Kidney (tissue), 14 donors: ENCODE results near the gene TFB2M. TPM values are rescaled to one million over a fixed set of nuclear protein-coding genes. Genes with fewer than 3 reads are reported as not detected.

Source experiments
- DNase-seq, 5 donors: peaks; one replicate each; pipeline ENCODE4 v3.0.0-alpha.2; 2013 to 2020
- FAIRE-seq: peaks from 2 replicates; lab custom pipeline; 2012; peaks lifted over from hg19 to GRCh38; lab: Jason Lieb, UNC
- H3K27ac ChIP-seq, 2 donors: one replicate each; pipeline ENCODE4 v1.7.0; 2013; ENCODE audit warnings: low read depth in 2 of 2, low read length in 2 of 2, inconsistent platforms in 1 of 2
- H3K27me3 ChIP-seq: one replicate; pipeline ENCODE4 v1.7.1; 2013; ENCODE audit warnings: low read length, inconsistent platforms; ENCODE audit not compliant: control insufficient read depth, insufficient read depth
- H3K36me3 ChIP-seq, 3 donors: one replicate each; pipeline versions ENCODE4 v1.7.0 to v1.7.1; 2013; ENCODE audit warnings: low read length in 3 of 3, control low read depth in 1 of 3, inconsistent platforms in 1 of 3; ENCODE audit not compliant: insufficient read depth in 3 of 3, control insufficient read depth in 2 of 3
- H3K4me1 ChIP-seq, 3 donors: one replicate each; pipeline versions ENCODE4 v1.7.0 to v1.7.1; 2013; ENCODE audit warnings: low read length in 3 of 3, inconsistent platforms in 1 of 3, low read depth in 1 of 3; ENCODE audit not compliant: control insufficient read depth in 2 of 3, insufficient read depth in 2 of 3
- H3K4me3 ChIP-seq, 3 donors: one replicate each; pipeline versions ENCODE4 v1.7.0 to v1.8.1; 2013; ENCODE audit warnings: low read length in 3 of 3, control low read depth in 1 of 3, inconsistent platforms in 1 of 3
- H3K9ac ChIP-seq, 3 donors: one replicate each; pipeline versions ENCODE4 v1.7.0 to v1.7.1; 2013; ENCODE audit warnings: low read length in 3 of 3, control low read depth in 1 of 3, inconsistent platforms in 1 of 3
- H3K9me3 ChIP-seq, 3 donors: one replicate each; pipeline versions ENCODE4 v1.7.0 to v1.7.1; 2013; ENCODE audit warnings: low read length in 3 of 3, control low read depth in 1 of 3, inconsistent platforms in 1 of 3; ENCODE audit not compliant: control insufficient read depth in 2 of 3, insufficient read depth in 1 of 3
- CTCF ChIP-seq: IDR thresholded peaks from 3 replicates; pipeline ENCODE4 v1.5.1; 2012; ENCODE audit warnings: mild to moderate bottlenecking, moderate library complexity, borderline replicate concordance; ENCODE audit not compliant: insufficient read depth; ENCODE audit errors: extremely low read depth
- intact Hi-C: fragments of 100-400 bp; cut with DNase I; formaldehyde crosslinking; loops from one replicate; pipeline ENCODE4 v1.11.1; 2022
- polyA plus RNA-seq: library from polyadenylated mRNA; stranded (reverse); fragments of 350-450 nt; fragmentation: Illumina TruSeq; extraction: RNeasy Lipid Tissue Mini Kit (QIAGEN cat#74804); gene quantifications from one replicate; pipeline ENCODE4 v1.2.3, GENCODE V29; 2014; ENCODE audit warnings: low read depth, low replicate concordance; ENCODE audit not compliant: insufficient read depth
- total RNA-seq: library from RNA; stranded (reverse); fragmentation: NEBNext Ultra II Directional; extraction: Animal tissue kit (Norgen Biotek cat#: 25700); gene quantifications from one replicate; pipeline ENCODE4 v1.2.1, GENCODE V29; 2021
- donor health status: control.
- donor health status: control.
- donor health status: control.
- donor health status: control.
- donor health status: control.
- donor health status: DM: yes; HTN: yes; CAD: no.
- donor health status: Normal renal cell carcinoma (clear cell type).

Gene TFB2M
- total and polyA plus RNA-seq, 2 donors from 2014 or later = 10.8 to 14.7 TPM

GRCh38 chr1:246597340-246597739, 31.3 kb upstream of the TFB2M start:
- no peak for TF ChIP-seq CTCF
- no peaks in the 10 kb centered on the region for H3K4me1 ChIP-seq
- intact Hi-C loops = no loop called here
- no peak overlapping the region for H3K4me3 ChIP-seq
- no peak for FAIRE-seq
- no peak overlapping the region for H3K27ac ChIP-seq
- no peaks in the 10 kb centered on the region for H3K9me3 ChIP-seq
- H3K36me3 ChIP-seq = peaks cover 0 to 16% (median 0%) of the 10 kb centered on the region in 3 donors
- no peak overlapping the region for H3K9ac ChIP-seq
- peak in 1 of 5 donors; percentile 55 for DNase-seq
- no peaks in the 10 kb centered on the region for H3K27me3 ChIP-seq

- intact Hi-C loops = no loop called here
- DNase-seq = no peak
- TF ChIP-seq CTCF = no peak
- H3K27ac ChIP-seq = no peak overlapping the region
- H3K4me1 ChIP-seq = no peaks in the 10 kb centered on the region
- H3K36me3 ChIP-seq = peaks cover 0 to 18% (median 2%) of the 10 kb centered on the region in 3 donors
- H3K27me3 ChIP-seq = no peaks in the 10 kb centered on the region
- H3K9ac ChIP-seq = no peak overlapping the region
- FAIRE-seq = no peak
- peaks cover 0 to 1% (median 0%) of the 10 kb centered on the region in 3 donors for H3K9me3 ChIP-seq
- no peak overlapping the region for H3K4me3 ChIP-seq
Observed at GRCh38 chr1:246595146-246595545, 29.1 kb upstream of the TFB2M start.

GRCh38 chr1:246592695-246593094, 26.6 kb upstream of the TFB2M start:
- TF ChIP-seq CTCF = no peak
- no peak overlapping the region for H3K4me3 ChIP-seq
- H3K9ac ChIP-seq = no peak overlapping the region
- peaks cover 0 to 18% (median 2%) of the 10 kb centered on the region in 3 donors for H3K36me3 ChIP-seq
- DNase-seq = no peak
- no peak overlapping the region for H3K27ac ChIP-seq
- FAIRE-seq = no peak
- peaks cover 0 to 3% (median 0%) of the 10 kb centered on the region in 3 donors for H3K9me3 ChIP-seq
- intact Hi-C loops = no loop called here
- no peaks in the 10 kb centered on the region for H3K4me1 ChIP-seq
- H3K27me3 ChIP-seq = no peaks in the 10 kb centered on the region

GRCh38 chr1:246591958-246592357, 25.9 kb upstream of the TFB2M start:
- TF ChIP-seq CTCF = no peak
- Histone ChIP-seq H3K9ac (no peak overlapping the region), H3K9me3 (peaks cover 0 to 3% (median 0%) of the 10 kb centered on the region in 3 donors), H3K27me3 (no peaks in the 10 kb centered on the region), H3K27ac (no peak overlapping the region), H3K4me1 (no peaks in the 10 kb centered on the region), H3K4me3 (no peak overlapping the region), H3K36me3 (peaks cover 0 to 15% (median 2%) of the 10 kb centered on the region in 3 donors)
- DNase-seq (no peak), FAIRE-seq (no peak)
- intact Hi-C loops = no loop called here
